Stimulated activated CD4-positive, alpha-beta T cell treated with anti-CD3 and anti-CD28 coated beads, Interleukin-1b, Interleukin-23, amount 100 ng/mL, for 24 hours (primary cell): Measurements from ENCODE around the gene ALDH16A1.
"Not testable (repeated sequence)": the region's sequence is repeated elsewhere in the genome, so short reads cannot be mapped to it uniquely, and the experiment has no call there.

Experiments used
- DNase-seq, 4 experiments: peaks; one replicate each; pipeline ENCODE4 v3.0.0-alpha.2; 2020; ENCODE audit warnings: low read depth in 4 of 4, low spot score in 1 of 4

ALDH16A1 gene

DNA sequence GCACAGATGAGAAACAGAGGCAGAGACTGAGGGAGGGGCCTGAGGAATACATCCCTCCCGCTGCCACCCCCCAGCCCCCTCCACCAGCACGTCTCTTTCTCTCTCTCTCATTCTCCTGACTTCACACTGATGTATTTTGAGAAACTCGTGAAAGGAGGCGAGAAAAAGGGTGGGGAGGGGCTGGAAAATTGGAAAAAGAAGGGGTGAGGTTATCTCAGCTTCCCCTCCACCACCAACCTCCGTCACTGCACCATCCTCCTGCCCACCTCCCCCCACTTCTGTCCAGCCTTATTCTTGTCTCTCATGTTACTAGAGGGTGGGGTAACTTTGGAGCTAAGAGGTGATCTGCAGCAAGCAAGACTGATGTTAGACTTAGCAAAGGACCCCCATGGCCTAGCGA lies 13.2 kb upstream of the ALDH16A1 start:
- no peak for DNase-seq

DNA sequence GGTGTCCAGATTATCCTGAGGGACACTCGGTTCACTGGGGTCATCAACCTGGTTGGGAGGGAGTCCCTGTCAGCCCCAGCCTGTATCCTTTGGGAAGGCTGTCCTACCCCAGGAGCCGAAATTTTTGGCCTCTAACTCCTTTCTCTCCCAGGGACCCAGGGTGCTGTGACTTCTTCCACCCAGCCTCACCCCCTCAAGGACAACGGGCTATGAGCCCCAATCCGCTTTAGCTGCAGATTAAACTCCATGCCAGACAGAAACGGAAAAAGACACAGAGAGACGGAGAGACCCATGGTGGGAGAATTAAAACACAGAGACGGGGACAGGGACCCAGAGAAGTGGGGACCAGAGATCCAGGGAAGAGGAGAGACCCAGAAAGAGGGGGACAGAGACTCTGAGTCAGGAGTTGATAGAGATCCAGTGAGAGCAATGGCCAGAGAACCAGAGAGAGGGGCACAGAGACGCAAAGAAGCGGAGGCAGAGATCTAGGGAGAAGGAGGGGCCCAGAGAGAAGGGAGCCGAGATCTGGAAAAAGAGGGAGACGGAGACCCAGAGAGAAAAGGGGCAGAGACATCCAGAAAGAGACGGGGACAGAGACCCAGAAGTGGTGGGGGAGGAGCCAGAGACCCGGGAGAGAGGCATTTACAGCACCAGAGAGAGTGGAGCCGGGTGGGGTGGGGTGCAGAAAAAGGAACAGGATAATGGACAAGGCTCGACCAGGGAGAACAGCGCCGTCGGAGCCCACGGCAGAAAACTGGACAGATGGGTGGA lies 12.4 kb upstream of the ALDH16A1 start:
- no peak for DNase-seq

DNA sequence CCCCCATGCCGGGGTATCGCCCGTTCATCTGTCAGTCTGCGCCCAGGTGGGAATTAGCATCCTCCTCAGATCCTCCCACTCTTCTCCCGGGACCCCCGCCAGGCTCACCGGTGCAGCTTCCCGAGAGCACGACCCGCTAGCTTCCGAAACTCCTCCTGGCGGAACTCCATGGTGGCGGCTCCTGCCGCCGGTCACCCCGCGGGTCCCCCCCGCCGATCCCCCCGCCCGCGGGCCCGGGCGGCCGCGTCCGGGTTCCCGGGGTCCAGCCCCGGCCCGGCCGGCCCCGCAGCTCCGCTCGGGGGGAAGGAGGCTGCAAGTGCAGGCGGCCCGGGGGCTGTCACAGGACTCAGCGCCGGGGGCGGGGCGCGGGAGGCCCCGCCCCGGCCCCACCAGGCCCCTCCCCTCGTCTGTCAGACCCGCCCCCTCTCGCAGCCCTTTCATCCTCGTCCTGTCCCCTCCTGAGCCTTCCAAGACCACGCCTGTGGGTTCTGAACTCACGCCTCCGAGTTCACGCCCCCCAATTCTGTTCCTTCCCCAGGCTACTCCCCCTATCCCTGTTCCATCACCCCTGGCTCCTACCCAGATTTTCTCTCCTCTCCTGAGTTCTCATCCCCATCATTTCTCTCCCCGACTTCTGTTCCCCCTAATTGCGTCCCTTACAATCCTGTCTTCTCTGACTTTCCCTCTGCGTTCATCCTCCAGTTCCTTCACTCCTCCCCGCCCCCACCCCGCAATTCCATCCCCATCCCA lies 11.6 kb upstream of the ALDH16A1 start, which contains the start of gene SLC17A7:
TSS of gene SLC17A7 (minus strand) at position 318 of the 750 bp plus-strand sequence. CDS start at position 170, 148 bp downstream.
- DNase-seq: no peak

DNA sequence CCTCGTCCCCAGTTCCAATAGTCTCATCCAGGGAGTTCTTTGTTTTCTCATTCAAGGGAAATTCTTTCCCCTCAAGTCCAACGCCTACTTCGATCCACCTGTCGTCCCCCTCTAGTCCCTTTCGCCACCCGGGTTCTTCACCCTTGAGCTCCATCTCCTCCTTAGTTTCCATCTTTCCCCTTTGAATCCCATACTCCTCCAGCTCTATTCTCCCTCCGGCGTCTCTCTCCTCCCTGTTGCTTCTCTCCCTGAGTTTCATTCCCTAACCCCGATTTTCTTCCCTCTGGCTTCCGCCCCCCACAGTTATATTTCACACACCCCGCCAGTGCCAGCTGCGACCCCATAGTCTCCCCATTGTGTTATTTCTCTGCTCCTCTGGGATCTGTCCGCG lies 11.1 kb upstream of the ALDH16A1 start:
- DNase-seq: no peak

DNA sequence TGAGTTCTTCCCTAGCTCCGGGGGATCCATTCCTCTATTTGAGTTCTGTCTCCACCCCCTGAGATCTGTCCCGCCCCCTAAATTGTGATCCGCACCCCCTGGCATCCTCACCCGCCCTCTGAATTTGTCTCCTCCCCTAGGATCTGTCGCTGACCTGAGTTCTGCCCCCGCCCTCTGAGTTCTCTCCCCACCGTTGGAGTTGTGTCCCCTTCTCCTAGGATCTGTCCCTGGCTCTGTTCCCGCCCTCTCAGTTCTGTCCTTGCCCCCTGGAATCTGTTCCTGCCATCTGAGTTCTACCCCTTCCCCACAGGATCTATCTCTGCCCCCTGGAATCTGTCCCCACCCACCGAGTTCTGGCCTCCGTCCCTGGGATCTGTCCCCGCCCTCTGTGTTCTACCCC lies 10.7 kb upstream of the ALDH16A1 start:
- no peak for DNase-seq

DNA sequence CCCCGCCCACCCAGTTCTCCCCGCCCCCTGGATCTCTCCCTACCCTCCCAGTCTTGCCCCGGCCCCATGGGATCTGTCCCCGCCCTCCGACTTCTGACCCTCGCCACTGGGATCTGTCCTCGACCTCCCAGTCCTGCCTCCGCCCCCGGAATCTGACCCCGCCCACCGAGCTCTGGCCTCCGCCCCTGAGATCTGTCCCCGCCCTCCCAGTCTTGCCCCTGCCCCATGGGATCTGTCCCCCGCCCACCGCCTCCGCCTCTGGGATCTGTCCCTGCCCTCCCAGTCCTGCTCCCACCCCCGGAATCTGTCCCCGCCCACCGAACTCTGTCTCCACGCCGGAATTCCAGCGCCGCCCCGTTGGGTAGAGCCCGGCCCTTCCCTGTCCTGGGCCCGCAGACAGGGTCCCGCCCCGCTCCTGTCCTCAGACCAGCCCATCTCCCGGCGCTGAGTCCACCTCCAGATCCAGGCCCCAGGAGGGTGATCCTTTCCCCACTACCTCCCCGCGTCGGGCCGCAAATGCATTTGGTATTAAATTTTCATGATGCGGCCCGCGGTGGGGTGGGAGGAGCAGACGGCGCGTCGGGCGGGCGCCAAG lies 10.2 kb upstream of the ALDH16A1 start:
- DNase-seq: peak in 1 of 4 experiments; percentile 49

DNA sequence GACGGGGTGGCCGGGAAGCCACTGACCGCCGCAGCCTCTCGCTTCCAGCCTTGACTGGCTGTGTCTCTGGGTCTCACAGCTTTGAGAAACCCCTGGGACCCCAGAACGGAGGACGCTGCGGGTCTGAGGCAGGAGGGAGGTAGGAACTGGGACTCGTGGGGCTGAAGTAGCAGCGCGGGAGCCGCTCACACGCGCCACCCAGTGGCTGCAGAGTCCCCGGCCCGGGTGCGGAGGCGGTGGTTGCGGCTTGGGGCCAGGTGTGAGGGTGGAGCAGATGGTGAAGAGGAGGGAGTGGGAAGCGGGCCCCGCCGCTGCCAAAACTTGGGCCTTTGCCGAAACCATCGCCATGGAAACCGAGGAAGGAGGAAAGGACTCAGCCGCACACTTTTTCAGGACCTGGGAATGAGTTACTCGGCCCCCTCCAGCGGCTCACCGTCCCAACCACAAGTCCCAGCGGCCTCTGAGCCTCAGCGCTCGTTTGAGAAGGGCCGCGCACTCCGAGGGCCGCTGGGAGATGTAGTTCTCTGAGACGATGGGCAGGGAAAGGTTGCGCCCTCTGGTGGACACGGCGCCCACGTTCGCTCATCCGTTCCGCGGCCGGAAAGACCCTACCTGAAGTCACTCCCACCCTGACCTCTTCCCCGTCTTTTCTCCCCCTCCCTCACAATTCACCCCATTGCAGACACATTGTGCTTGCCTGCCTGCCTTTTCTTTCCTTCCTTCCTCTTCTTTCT lies 9.5 kb upstream of the ALDH16A1 start:
- peak; percentile 85 to 89 (median 88) for DNase-seq

DNA sequence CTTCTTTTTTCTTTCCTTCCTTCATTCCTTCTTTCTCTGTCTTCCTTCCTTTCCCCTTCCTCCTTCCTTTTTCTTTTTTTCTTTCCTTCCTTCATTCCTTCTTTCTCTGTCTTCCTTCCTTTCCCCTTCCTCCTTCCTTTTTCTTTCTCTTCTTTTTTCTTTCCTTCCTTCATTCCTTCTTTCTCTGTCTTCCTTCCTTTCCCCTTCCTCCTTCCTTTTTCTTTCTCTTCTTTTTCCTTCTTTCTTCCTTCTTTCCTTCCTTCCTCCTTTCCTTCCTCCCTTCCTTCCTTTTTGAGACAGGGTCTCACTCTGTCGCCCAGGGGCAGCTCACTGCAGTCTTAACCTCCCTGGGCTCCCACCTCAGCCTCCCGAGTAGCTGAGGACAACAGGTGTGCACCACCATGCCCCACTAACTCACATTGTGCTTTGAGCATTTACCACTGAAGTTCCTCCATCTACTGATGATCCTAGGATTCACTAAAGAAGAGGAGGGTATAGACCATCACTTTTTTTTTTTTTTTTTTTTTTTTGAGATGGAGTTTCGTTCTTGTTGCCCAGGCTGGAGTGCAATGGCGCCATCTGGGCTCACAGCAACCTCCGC lies 8.8 kb upstream of the ALDH16A1 start:
- DNase-seq: not testable (repeated sequence)

DNA sequence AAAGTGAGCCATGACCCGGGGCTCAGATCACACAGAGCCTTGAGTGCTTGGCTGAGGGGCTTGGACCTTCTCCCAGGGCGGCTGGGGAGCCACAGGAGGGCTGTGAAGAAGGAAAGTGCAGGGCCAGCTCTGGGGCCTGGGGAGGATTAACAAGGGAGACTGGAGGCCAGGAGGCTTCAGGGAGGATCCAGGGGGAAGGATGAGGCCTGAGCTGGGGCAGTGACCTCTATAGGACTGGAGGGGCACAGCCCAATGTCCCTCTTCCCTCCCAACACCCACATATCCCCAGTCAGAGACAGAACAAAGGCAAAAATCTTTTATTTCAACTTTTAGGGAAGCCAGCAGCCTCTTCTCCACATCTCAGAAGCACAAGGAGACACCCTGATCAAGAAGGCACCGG lies 7.0 kb upstream of the ALDH16A1 start:
- DNase-seq: no peak

DNA sequence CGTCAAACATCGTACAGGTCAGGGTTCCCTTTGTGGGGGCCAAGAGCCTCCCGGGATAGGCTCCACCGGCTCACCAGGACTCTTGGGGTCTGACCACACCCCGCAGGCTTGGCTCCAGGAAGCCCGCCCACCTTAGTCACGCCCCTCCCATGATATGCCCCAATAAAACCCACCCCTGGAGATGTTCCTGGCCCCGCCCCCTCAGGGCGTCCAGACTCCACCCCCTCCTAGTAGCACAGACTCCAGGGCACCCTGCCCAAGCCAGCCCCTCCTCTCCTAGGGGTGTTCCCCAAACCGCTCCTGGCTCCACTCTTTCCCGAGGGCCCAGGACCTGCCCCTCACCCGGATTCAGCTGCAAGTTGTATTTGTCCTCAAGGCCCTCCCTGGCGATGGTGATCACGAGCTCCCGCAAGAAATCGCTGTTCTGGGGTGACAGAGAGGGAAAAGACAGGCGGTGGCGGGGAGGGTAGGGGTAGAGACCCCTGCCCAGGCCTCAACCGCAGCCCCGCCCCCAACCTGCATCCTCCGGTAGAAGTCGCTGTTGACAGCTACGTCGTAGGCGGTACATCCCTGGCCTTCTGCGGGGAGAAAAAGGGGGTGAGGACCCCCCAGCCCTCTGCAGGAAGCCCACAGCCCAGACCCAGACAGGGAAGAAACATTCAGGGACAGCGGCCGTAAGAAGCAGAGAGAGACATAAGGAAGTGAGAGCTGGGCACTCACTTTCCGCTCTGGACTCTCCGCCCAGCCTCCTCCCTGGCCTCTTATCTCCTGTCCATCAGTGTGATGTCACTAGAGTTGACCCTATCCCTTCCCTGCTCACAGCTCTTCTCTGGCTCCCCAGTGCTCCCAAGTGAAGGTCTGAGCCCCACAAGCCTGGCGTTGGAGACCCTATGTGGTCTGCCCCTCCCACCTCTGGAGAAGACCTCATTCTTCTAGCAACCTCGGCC lies 5.3 kb upstream of the ALDH16A1 start:
- DNase-seq: no peak

DNA sequence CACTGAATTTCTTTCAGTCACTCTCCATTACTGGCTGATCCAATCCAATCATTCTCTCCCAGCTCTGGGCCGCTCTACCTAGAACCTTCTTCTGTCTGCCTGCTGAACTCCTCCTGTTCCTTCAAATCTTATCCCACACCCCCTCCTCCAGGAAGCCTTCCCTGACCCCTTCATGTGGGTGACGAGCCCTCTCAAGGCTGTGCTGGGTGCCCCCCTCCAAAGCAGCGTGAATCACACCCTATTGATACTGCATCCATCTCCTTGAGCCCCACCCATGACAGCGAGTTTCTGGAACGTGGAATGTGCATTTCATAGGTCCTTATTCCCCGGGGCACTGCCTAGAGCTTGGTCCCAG lies 4.6 kb upstream of the ALDH16A1 start:
- DNase-seq: no peak

DNA sequence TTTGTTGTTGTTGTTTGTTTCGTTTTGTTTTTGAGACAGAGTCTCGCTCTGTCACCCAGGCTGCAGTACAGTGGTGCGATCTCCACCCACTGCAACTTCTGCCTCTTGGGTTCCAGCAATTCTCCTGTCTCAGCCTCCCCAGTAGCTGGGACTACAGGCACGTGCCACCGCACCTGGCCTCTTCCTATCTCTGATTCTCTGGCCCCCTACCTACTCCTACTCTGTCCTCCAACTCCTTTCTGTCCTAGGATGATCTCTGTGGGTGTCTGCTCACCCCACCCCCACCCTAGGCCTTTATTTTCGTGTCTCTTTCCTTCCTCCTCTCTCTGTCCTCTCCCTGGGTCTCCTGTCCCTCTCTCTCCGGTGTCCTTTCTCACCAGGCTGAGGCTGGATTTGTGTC lies 2.6 kb upstream of the ALDH16A1 start:
- DNase-seq: no peak

DNA sequence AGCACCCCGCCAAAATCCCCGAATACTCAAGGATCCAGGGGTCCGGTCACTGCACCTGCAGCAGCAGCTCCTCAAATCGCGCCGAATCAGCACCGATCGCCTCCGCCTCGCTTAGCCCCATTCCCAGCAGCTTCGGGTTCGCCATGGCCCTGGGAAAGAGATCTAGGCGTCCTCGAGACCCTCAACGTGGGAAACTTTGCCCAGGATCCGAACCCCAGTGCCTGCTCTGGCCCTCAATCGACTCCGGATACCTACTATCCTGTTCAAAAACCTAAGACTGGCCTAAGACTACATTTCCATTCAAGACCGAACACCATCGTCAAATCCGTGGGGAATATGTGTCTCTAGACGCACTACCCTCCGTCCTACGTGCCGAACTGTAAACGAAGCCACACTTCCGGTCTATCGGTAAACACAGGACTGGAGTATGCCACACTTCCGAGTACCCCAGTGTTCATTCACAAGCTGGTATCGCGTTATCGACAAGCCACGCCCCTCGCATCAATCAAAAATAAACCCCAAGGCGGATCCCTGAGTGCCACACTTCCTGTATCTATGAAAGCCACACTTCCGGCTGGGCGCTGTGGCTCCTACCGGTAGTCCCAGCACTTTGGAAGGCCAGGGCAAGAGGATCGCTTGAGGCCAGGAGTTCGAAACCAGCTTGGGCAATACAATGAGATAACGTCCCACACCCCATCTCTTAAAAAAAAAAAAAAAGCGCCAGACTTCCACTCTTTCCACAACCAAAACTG lies 1.4 kb upstream of the ALDH16A1 start, which contains the start of gene PIH1D1:
TSS of gene PIH1D1 (minus strand) at position 385 of the 752 bp plus-strand sequence. CDS start at position 145, 240 bp downstream.
- DNase-seq: peak; percentile 80 to 96 (median 86)

DNA sequence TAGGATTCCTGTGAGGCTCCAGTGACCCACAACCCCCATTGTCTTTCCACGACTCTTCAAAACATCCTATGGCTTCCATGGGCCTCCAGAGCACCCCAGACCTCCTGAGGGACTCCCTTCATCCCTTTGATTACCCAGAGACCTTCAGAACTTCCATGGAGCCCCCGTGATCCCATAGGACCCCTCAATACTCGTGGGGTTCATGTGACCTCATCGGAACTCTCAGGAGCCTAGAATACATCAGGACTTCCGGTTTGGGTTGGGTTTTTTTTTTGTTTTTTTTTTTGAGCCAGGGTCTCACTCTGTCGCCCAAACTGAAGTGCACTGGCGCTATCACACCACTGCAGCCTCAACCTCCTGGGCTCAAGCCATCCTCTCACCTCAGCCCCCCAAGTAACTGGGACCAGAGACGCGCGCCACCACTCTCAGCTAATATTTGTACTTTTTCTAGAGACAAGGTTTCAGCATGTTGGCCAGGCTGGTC lies 774 bp downstream of the ALDH16A1 start:
- no peak for DNase-seq

DNA sequence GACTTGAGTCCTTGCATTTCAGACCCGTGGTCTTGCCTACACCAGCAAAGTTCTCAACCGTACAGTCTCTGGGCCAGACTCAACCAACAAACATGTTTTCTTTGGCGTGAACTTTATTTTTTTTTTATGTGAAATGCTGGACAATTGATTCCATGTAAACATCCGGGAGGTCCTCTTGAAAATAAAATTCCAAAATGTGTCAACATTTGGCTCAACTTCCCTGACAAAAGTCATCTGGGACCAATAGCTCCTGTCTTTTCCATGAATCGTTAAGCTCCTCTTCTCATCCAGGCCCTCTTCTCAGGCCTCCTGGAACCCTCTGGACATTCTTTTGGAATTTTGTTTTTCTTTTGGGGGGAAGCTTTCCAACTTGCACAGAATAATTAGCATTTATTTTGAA lies 2.7 kb downstream of the ALDH16A1 start:
- DNase-seq: no peak

DNA sequence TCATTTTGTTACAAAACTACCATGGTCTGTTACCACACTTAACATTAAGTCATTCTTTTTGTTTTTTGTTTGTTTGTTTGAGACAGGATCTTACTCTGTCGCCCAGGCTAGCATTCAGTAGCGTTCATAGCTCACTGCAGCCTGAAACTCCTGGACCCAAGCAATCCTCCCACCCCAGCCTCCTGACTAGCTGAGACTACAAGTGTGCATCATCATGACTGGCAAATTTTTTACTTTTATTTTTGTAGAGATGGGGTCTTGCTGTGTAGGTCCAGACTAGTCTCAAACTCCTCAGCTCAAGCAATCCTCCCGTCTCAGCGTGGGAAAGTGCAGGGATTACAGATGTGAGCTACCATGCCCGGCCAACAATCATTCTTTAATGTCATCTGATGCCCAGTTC lies 3.3 kb downstream of the ALDH16A1 start:
- no peak for DNase-seq

DNA sequence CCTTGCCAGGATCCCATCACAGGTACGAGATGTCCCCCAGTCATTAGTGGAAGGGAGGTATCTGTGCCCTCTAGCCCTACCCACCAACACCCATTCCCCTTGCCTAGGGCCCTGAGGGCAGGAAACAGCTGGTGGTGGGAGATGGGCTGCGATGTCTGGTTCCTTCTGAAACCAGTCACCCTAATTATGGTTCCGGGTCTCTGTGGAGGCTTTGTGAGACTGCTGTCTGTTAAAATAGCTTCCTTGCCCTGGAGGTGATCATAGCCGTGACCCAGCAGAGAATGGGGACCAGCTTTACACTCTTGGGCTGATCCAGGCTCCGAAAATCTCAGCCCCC lies 5.5 kb downstream of the ALDH16A1 start:
- DNase-seq: no peak

DNA sequence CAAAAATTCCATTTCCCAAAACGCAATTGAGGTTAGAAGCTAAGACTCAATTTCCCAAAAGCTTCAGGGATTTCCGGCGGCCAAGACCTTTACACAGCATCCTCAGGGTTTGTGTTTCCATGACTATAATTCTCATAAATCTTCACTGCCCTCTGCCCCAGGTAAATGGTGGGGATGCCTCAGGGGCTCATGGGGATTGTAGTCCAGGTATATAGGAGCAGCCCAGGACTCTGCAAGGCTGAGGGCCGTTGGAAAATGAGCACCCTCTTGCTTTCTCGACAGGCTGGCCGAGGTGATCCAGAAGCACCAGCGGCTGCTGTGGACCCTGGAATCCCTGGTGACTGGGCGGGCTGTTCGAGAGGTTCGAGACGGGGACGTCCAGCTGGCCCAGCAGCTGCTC lies 6.4 kb downstream of the ALDH16A1 start:
- DNase-seq: no peak

DNA sequence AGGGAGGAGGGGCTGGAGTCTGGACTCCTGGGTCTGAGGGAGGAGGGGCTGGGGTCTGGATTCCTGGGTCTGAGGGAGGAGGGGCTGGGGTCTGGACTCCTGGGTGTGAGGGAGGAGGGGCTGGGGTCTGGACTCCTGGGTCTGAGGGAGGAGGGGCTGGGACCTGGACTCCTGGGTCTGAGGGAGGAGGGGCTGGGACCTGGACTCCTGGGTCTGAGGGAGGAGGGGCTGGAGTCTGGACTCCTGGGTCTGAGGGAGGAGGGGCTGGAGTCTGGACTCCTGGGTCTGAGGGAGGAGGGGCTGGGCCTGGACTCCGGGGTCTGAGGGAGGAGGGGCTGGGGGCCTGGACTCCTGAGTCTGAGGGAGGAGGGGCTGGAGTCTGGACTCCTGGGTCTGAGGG lies 8.1 kb downstream of the ALDH16A1 start:
- not testable (repeated sequence) for DNase-seq
